Stimulated activated CD8-positive, alpha-beta memory T cell treated with anti-CD3 and anti-CD28 coated beads, Interleukin-7, amount 100 ng/mL, for 48 hours (primary cell): ENCODE measurements around the gene SMG6.

Source experiments
- DNase-seq, 2 donors: peaks; one replicate each; pipeline ENCODE4 v3.0.0-alpha.2; 2020; ENCODE audit warnings: low read depth in 1 of 2; ENCODE audit errors: extremely low read depth in 1 of 2

SMG6 gene

DNA sequence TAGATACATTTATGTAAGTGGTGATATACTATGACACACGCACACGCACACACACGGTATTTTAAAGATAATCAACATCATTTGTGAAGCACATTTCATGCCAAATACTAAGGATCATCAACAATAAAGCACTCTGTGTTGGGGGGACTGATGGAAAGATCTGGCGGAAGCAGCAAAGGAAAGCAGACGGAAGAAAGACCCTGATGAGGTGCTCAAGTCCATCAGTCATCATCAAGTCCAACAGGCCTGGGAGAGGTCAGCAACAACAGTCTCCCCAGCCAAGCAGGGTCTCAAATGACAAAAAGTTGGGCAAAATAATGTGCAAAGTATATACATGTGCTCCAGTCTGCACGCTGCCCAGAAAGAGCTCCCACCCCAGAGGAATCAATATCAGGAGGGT, 193.1 kb downstream of the SMG6 start:
- DNase-seq, result no peak

GRCh38 chr17:2108170-2108569, 195.4 kb downstream of the SMG6 start:
- DNase-seq, result no peak

- DNase-seq, result no peak
Observed at GRCh38 chr17:2107506-2107905, 196.1 kb downstream of the SMG6 start.

DNA sequence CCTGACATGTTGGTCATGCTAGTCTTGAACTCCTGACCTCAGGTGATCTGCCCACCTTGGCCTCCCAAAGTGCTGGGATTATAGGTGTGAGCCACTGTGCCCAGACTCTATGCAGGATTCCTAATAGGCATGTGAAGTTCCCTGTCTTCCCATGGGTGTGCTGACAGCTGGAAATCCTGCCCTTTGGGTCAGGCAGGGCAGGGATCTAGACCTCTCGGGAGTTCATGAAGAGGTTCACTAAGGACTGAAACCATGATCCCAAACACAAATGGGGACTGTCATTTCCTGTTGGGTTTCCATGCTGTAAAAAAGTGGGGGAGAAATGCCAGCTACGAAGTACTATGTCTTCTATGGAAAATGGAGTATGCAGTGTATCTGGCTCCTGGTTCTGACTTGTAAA, 196.5 kb downstream of the SMG6 start:
- no peak for DNase-seq

- DNase-seq, result no peak
Observed at GRCh38 chr17:2106308-2106955, 197.2 kb downstream of the SMG6 start.

DNA sequence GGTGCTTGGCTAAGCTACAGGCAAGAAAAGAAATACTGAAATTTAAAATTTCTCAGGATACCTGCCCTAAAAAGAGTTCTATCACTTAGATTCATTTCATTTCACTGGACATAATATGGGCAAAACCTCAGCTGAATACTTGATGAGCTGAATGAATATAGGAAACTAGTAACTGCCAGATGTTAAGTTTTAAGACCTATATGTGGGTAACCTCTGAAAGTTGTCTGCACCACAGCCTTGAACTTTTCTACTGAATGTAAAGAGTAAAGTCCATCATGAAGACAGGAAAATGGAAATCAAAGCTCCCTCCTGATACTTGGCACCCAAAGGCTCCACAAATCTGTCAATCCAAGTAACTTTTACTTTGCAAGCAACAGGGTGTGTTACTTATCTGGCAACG, 197.9 kb downstream of the SMG6 start:
- no peak for DNase-seq

DNA sequence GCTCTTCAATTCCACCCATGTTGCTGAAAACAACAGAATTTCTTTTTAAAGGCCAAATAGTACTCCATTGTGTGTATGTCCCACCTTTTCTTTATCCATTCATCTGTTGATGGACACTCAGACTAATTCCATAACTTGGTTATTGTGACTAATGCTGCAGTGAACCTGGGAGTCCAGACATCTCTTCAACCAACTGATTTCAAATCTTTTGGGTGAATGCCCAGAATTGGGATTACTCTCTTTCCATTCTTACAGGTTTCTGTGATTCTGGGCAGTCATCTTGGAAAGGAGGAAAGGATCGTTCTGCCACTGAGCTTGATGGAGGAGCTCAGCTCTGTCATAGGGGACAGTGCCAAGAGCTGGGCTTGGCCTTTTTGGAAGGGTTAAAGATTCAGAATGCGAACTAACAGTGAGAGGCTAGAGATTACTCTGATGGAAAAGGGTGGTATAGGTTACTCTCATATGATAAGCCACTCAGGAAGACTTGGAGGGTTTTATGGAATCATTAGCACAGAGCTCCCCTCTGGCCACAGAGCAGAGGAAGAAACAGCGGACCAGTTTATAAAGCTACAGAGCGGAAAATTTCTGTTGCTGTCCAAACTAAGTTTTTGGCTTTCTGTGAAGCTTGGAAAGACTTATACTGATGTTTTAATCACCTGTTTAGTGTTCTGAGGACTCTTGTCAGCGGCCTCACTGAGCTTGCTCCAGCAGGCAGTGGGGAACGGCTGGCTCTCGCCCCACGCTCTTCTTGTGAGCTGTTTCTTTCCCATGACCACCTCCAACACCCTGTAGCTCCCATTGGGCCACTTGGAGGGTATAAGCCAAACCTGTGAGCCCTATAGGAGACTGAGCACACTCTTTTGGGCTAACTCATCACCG, 200.4 kb downstream of the SMG6 start:
- DNase-seq, result no peak

DNA sequence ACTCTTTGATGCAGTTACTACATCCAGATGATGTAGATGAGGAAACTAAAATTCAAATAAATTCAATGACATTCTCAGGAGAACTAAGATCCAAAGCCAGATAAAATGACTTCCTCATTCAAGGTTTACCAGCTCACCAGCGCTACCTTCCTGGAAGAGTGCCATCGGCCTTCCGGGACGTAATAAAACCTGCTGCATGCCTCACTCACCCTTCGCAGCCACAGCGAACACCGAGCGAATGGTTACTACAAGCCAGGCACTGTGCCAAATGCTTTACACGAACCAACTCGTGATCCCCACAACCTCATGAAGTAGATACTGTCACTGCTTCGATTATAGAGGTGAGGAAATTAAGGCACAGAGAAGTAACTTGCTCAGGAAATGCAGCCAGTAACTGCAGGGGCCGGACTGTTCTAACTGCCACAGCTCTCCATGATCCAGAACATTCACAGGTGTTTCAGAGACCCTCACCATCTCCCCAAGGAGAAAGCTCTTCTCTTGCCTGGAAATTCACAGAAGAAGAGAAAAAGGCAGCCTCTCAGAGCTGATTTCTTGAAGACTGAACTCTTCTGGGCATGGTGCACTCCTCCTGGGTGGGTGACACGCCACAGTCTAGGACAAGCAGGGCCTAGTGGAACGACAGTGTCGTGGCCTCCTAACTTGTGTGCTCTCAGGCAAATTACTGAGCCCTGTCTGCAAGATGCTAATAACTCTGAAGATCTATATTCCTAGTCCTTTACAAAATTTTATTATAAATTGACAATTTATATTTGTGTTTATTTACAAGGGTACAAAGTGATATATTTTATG, 201.9 kb downstream of the SMG6 start:
- DNase-seq, result peak in 1 of 2 donors; percentile 29

DNA sequence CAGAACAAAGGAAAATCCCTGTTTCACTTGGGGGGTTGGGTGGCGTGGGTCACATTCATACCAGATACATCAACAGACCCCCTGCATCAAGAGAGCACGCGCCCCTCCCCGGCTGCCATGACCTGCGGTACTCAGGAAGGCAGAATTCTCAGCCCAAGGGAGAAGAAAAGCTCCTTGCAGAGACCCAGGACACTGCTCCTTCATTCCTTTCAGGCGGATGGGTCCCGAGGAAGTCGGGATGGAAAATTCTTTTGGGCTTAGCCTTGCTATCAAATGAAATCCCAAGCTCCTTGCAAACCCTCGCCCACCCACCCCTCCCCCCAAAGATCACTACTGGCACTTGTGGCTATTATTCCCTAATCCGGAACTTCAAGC, 208.1 kb downstream of the SMG6 start:
- DNase-seq, result no peak

DNA sequence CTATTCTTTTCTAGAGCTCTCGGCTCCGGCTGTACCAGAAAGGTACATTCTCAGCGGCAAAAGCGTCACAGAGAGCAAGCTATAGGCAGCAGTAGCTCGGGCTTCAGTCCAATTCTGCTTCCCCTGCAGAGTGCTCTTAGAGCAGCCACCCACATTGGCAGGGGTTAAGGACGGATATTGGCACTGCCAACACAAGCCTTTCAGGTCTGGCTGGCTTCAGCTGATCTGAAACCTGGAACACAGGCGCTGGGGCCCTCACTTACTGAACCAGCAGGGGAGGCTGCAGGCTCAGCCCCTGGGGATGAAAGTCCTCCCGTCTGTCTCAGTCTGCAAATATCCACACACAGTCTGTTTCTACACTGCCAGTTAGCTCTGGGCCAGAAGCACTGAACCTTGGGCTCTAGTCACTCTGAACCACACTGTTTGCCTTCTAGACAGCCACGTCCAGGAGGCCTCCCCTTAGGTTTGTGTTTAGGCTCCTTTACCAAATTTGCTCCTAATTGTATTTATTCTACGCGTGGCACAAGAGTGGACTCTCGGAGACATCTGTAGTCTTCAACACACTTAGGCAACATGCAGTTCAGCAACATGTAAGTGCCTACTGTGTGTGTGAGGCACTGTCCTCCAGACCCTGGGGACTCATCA, 208.6 kb downstream of the SMG6 start:
- no peak for DNase-seq

DNA sequence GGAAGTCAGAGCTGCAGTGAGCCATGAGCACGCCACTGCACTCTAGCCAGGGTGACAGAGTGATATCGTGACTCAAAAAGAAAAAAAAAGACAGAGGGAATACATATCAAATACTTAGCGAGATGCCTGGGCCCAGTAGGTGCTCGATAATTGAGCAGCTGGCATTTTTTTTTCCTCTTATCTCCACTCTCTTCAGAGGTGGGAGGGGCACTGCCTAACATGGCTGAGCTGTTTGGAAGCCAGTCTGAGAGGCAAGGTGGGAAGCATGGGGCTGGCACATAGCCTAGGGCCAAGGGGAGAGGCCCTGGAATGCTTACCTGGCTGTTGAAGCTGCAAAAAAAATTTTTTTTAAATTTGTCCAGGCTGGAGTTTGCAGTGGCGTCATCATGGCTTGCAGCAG, 210.2 kb downstream of the SMG6 start:
- DNase-seq, result no peak

DNA sequence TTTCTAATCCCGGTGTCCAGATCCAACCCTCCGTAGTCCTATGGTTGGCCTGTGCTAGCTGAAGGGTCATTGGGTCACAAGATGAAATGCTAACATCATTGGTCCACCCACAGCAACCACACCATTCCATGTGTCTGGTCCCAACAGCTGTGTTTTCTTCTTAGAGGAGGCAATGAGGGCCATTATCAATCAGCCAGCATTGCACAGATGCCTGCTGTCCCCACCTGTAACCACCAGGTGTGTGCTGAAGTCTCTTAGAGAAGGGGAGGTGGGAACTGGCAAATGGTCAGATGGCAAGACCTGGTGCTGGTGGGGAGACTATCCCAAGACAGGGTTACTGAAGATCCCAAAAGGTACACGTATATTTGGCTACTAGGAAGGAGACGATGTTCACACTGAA, 211.3 kb downstream of the SMG6 start:
- no peak for DNase-seq

DNA sequence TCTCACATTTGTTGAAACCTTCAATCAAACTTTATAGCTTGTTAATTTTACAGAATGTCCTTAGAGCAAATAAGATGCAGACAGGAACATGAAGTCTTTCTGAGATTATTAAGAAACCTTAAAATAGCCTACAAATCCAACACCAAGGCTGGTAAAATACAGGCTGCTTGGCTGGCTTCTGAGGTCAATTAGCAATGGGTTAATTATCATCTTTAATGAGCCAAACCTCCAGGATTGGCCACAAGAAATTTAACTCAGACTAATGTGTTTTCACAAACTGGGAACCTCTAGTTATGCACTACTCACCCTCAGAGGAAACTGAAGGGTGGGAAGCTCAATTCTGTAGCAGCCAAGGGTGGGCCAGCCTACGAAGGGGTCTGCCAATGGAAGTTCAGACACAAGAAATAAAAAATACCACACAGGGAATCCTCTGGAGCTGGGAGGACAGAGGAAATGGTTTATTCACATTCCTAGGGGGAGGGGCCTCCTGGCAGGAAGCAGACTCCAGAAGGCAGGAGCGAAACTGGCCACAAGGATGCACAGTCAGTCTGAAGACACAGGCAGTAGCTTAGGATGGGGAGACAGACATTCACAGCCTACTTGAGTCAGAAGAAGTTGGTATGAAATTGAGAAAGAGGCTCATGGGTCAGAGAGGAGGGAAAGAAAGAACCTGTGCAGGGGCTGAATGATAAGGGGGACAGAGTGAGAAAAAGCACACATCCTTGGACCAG, 212.6 kb downstream of the SMG6 start:
- DNase-seq, result no peak

- no peak for DNase-seq
Observed at GRCh38 chr17:2090210-2090641, 213.4 kb downstream of the SMG6 start.

DNA sequence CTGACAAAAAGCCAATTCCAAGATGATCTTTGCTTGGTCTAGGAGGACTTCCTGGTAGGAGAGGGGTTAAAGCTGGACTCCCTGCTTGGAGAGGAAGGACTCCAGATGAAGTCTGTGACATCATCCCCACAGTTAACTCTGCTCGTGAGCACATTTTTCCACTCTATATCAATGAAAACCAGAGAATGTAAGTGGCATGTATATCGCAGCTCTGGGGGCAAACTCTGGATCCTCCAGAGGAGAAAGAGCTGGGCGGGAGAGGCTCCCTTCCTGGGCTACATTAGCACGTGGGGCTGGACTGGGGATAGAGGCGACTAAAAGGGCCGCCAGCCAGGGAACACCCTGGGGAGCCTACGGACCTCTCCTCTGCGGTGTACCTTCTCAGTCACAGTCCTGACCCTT, 214.6 kb downstream of the SMG6 start:
- no peak for DNase-seq

GRCh38 chr17:2087597-2088211, 215.9 kb downstream of the SMG6 start:
- peak; percentile 45 to 47 for DNase-seq

DNA sequence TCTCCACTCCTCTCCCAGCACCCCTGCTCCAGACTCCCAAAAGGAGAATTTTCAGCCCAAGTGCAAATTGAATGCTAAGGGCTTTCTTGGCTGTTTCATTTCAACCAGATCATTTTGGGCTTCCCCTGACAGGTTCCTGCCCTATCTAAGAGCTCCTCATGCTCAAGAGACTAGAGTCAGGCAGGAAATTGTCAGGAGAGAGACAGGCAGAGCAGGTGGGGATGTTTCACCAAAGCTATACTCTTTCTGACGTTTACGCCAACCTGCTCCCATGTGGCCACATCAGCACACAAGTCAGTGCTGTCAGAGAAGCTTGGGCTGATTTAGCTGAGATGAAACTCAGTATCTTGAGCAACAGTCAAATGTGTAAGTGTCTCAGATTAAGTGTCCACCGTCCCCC, 217.3 kb downstream of the SMG6 start:
- no peak for DNase-seq

GRCh38 chr17:2085648-2085949, 218.0 kb downstream of the SMG6 start:
- DNase-seq, result no peak

DNA sequence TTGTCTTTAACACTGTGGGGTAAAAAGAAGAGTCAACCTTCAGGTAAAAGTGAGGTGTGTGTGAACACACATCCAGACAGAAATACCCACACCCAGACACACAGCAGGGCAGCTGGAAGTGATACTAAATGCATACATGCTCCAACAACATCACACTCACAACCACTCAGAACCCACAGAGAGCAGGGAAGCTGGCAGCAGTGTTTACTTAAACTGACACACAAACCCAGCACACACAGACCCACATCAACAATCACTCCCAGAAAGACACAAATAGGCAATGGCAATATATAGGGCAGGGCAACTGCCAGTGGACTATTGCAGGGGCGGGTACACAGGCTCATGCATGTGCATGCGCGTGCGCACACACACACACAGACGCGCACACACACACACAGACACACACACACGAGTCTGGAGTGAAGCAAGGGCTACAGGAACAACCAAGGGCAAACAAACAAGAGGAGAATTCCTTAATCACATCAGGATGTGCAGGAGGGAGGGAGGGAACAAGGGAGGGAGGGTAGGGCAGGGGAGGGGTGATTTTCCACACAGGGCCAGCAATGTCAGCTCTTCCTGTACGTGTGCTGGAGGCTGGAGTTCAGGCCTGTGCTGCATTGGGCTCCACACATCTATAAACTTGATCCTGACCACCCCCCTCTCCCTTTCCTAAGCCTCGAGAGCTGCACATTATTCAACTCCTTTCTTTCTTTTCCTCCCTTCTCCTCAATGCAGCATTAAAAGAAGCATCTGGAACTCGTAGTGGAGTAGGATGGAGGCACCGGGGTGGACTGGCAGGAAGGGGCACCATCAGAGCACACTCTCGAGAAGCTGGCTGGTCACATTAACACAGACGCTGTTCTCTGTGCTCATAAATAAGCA, 218.6 kb downstream of the SMG6 start:
- no peak for DNase-seq
